Endothelial cell of umbilical vein (primary cell): ENCODE data around the gene MED29. TPM values are rescaled to one million over a fixed set of nuclear protein-coding genes. Genes with fewer than 3 reads are reported as not detected.

Source experiments
- BruUV-seq: library from RNA; stranded (reverse); fragments of 400-500 nt; replicated peaks from 2 replicates; lab custom pipeline; 2021; lab: Mats Ljungman, UMichigan
- CTCF ChIA-PET: fragments of 300-600, 350-600 bp; sonication (Branson Sonifier 250); formaldehyde crosslinking; loops from one replicate; lab custom pipeline; 2021; ENCODE audit warnings: antibody characterized with exemption, inconsistent platforms; lab: Charles Lee
- POLR2A ChIA-PET: fragments of 300-600, 350-600 bp; sonication (Branson Sonifier 250); formaldehyde crosslinking; loops from one replicate; lab custom pipeline; 2021; ENCODE audit warnings: antibody characterized with exemption, inconsistent platforms; lab: Charles Lee
- DNase-seq: peaks from one replicate; pipeline ENCODE4 v3.0.0-alpha.2; 2011; ENCODE audit warnings: low read depth, low spot score
- FAIRE-seq: peaks from 2 replicates; lab custom pipeline; 2011; peaks lifted over from hg19 to GRCh38; lab: Jason Lieb, UNC
- H2AFZ ChIP-seq: 2 replicates; pipeline ENCODE4 v1.6.0; 2012; ENCODE audit warnings: low read depth, low read length, control low read depth, inconsistent platforms
- H3K27ac ChIP-seq: 2 replicates; pipeline ENCODE4 v1.5.1; 2011; ENCODE audit warnings: low read depth, mild to moderate bottlenecking, control low read depth, low read length, moderate library complexity; ENCODE audit not compliant: insufficient read depth
- H3K27me3 ChIP-seq, 2 experiments: 2 replicates each; pipeline versions ENCODE4 v1.6.0 to v1.6.1; 2011; ENCODE audit warnings: low read length in 2 of 2, mixed read lengths in 1 of 2; ENCODE audit not compliant: control insufficient read depth in 2 of 2, insufficient read depth in 2 of 2
- H3K36me3 ChIP-seq, 2 experiments: 2 replicates in 1 of 2; 3 replicates in 1 of 2; pipeline ENCODE4 v1.5.1; 2011; ENCODE audit warnings: low read length in 2 of 2, mild to moderate bottlenecking in 1 of 2, moderate library complexity in 1 of 2; ENCODE audit not compliant: control insufficient read depth in 2 of 2, insufficient read depth in 2 of 2; ENCODE audit errors: extremely low read depth in 1 of 2
- H3K4me1 ChIP-seq: 3 replicates; pipeline ENCODE4 v1.5.1; 2011; ENCODE audit warnings: mild to moderate bottlenecking, low read length; ENCODE audit not compliant: control insufficient read depth, insufficient read depth; ENCODE audit errors: extremely low read depth
- H3K4me2 ChIP-seq: 2 replicates; pipeline ENCODE4 v1.6.1; 2011; ENCODE audit warnings: low read length, control low read depth, mixed read lengths; ENCODE audit not compliant: insufficient read depth
- H3K4me3 ChIP-seq, 3 experiments: fragments of 200-600 bp in 1 of 3; sonication (generic), shearing (Covaris generic) in 1 of 3; replicated peaks in 1 of 3; 2 replicates each; pipeline ENCODE4 v1.5.1; 2011 to 2016; ENCODE audit warnings: control low read depth in 3 of 3, low read length in 3 of 3, mild to moderate bottlenecking in 2 of 3, inconsistent platforms in 1 of 3, low read depth in 1 of 3, moderate library complexity in 1 of 3; ENCODE audit not compliant: insufficient read depth in 1 of 3
- H3K79me2 ChIP-seq: 2 replicates; pipeline ENCODE4 v1.6.0; 2012; ENCODE audit warnings: low read length, inconsistent platforms; ENCODE audit not compliant: control insufficient read depth, insufficient read depth
- H3K9ac ChIP-seq: replicated peaks from 2 replicates; pipeline ENCODE3; 2011; ENCODE audit warnings: low read length, control low read depth; ENCODE audit not compliant: insufficient read depth; ENCODE audit errors: extremely low read depth
- H3K9me1 ChIP-seq: replicated peaks from 3 replicates; pipeline ENCODE4 v1.6.0; 2011; ENCODE audit warnings: mild to moderate bottlenecking, low read length; ENCODE audit not compliant: control insufficient read depth, insufficient read depth; ENCODE audit errors: extremely low read depth
- H3K9me3 ChIP-seq: replicated peaks from 2 replicates; pipeline ENCODE4 v1.5.1; 2012; ENCODE audit warnings: low read length, inconsistent platforms; ENCODE audit not compliant: control insufficient read depth, insufficient read depth
- H4K20me1 ChIP-seq: replicated peaks from 2 replicates; pipeline ENCODE3; 2011; ENCODE audit warnings: mild to moderate bottlenecking, low read length; ENCODE audit not compliant: control insufficient read depth, insufficient read depth; ENCODE audit errors: extremely low read depth
- CTCF ChIP-seq, 2 donors: IDR thresholded peaks; 1 replicate in 1 of 2; 2 replicates in 1 of 2; pipeline ENCODE4 v1.5.1; 2011; ENCODE audit warnings: low read length in 2 of 2, mild to moderate bottlenecking in 2 of 2, moderate library complexity in 2 of 2, control low read depth in 1 of 2, inconsistent platforms in 1 of 2, low read depth in 1 of 2; ENCODE audit not compliant: insufficient read depth in 1 of 2; ENCODE audit errors: extremely low read depth in 1 of 2
- EZH2 ChIP-seq: IDR thresholded peaks from 2 replicates; pipeline ENCODE4 v1.6.1; 2012; ENCODE audit warnings: borderline replicate concordance, low read depth, mild to moderate bottlenecking, moderate library complexity, low read length, inconsistent platforms; ENCODE audit not compliant: severe bottlenecking
- FOS ChIP-seq: IDR thresholded peaks from 2 replicates; pipeline ENCODE4 v1.6.1; 2011; ENCODE audit warnings: mild to moderate bottlenecking, low read length, moderate library complexity, borderline replicate concordance; ENCODE audit not compliant: insufficient read depth
- GATA2 ChIP-seq: IDR thresholded peaks from 2 replicates; pipeline ENCODE4 v1.7.0; 2011; ENCODE audit warnings: low read depth, mild to moderate bottlenecking, moderate library complexity, mixed read lengths, low read length; ENCODE audit not compliant: insufficient read length, insufficient read depth
- JUN ChIP-seq: IDR thresholded peaks from 2 replicates; pipeline ENCODE4 v1.6.1; 2011; ENCODE audit warnings: borderline replicate concordance, low read depth; ENCODE audit not compliant: insufficient read length, insufficient read depth
- MAX ChIP-seq: IDR thresholded peaks from 2 replicates; pipeline ENCODE4 v1.6.1; 2011; ENCODE audit not compliant: insufficient read depth, insufficient read length
- MYC ChIP-seq: IDR thresholded peaks from one replicate; pipeline ENCODE4 v1.6.1; 2011; ENCODE audit warnings: mild to moderate bottlenecking, low read depth, low read length
- POLR2A ChIP-seq: IDR thresholded peaks from 2 replicates; pipeline ENCODE4 v1.6.1; 2012; ENCODE audit warnings: low read depth, mild to moderate bottlenecking, control low read depth, low read length
- POLR2AphosphoS5 ChIP-seq: IDR thresholded peaks from 2 replicates; pipeline ENCODE4 v1.6.1; 2012; ENCODE audit warnings: low read depth, mild to moderate bottlenecking, control low read depth, low read length, moderate library complexity; ENCODE audit not compliant: insufficient read depth
- dilution Hi-C: fragments of 300-500 bp; cut with MboI; formaldehyde crosslinking; loops from one replicate; pipeline ENCODE4 v1.15.0; 2019; ENCODE audit warnings: low sequenced_read_pairs; ENCODE audit not compliant: extremely low pct_ligation_motif_present
- intact Hi-C: fragments of 100-400 bp; cut with micrococcal nuclease; formaldehyde crosslinking; loops from one replicate; pipeline ENCODE4 v1.10.0; 2022
- polyA plus RNA-seq, 4 experiments: library from polyadenylated mRNA; depleted of rRNA in 3 of 4; stranded (reverse) in 3 of 4; unstranded in 1 of 4; fragments of >200 nt; gene quantifications; 2 replicates each; pipeline versions ENCODE4 v1.2.1 to v1.2.3, GENCODE V29; 2011 to 2012; ENCODE audit warnings: missing spikeins in 1 of 4
- total RNA-seq: library from RNA; stranded (reverse); gene quantifications from 2 replicates; pipeline ENCODE4 v1.2.3, GENCODE V29; 2021

The MED29 gene
- total and polyA plus RNA-seq, 2 donors (not counting 3 experiments of a cell fraction or from before 2014, with no cell fraction given): 25.5 to 50.4 TPM

GRCh38 chr19:39359026-39359425 lies 32.2 kb upstream of the MED29 start:
- dilution Hi-C loops (no loop called here), intact Hi-C loops (no loop called here)
- Histone ChIP-seq H3K9ac (no peak overlapping the region), H3K4me2 (no peak overlapping the region), H3K79me2 (no peaks in the 10 kb centered on the region), H3K9me3 (no peaks in the 10 kb centered on the region), H2AFZ (no peak overlapping the region), H3K4me3 (no peak overlapping the region), H3K9me1 (no peaks in the 10 kb centered on the region), H3K27me3 (no peaks in the 10 kb centered on the region), H3K36me3 (peaks cover 20 to 46% of the 10 kb centered on the region in 2 experiments), H4K20me1 (no peaks in the 10 kb centered on the region), H3K27ac (no peak overlapping the region), H3K4me1 (peaks cover 12% of the 10 kb centered on the region)
- BruUV-seq: no TSS peak
- FAIRE-seq (no peak), DNase-seq (no peak)
- ChIA-PET POLR2A (no interaction called here), CTCF (no interaction called here)
- TF ChIP-seq POLR2A (no peak), MYC (no peak), CTCF (IDR thresholded peaks at IDR 0.05; ENCODE audit: extremely low read depth in 1 of 2, insufficient read depth in 1 of 2, low read depth in 1 of 2, low read length in 2 of 2) (no peak), FOS (no peak), POLR2AphosphoS5 (no peak), JUN (no peak), GATA2 (no peak), MAX (no peak), EZH2 (no peak)
